Tibial artery (tissue), 4 donors: ENCODE data around the gene PSRC1.
"Not testable (repeated sequence)": the region's sequence is repeated elsewhere in the genome, so short reads cannot be mapped to it uniquely, and the experiment has no call there.

ENCODE experiments used
- DNase-seq, 2 donors: peaks; one replicate each; pipeline ENCODE4 v3.0.0-alpha.2; 2019
- H3K27ac ChIP-seq, 2 donors: fragments of 200-600 bp; sonication (generic) in 1 of 2; 1 replicate in 1 of 2; 2 replicates in 1 of 2; pipeline ENCODE4 v1.5.1; 2018 to 2019; ENCODE audit warnings: mild to moderate bottlenecking in 1 of 2
- H3K27me3 ChIP-seq, 2 donors: fragments of 200-600 bp; sonication (generic) in 1 of 2; one replicate each; pipeline versions ENCODE4 v1.5.1 to v1.6.0; 2016 to 2019
- H3K36me3 ChIP-seq, 3 donors: fragments of 200-600 bp; sonication (generic) in 2 of 3; one replicate each; pipeline ENCODE4 v1.5.1; 2016 to 2019; ENCODE audit warnings: mild to moderate bottlenecking in 2 of 3
- H3K4me1 ChIP-seq, 4 donors: fragments of 200-600 bp; sonication (generic) in 2 of 4; 1 replicate in 3 of 4; 2 replicates in 1 of 4; pipeline ENCODE4 v1.5.1; 2016 to 2019
- H3K4me3 ChIP-seq, 2 donors: fragments of 200-600 bp; sonication (generic) in 1 of 2; 1 replicate in 1 of 2; 2 replicates in 1 of 2; pipeline ENCODE4 v1.5.1; 2018 to 2019; ENCODE audit warnings: mild to moderate bottlenecking in 2 of 2
- H3K9me3 ChIP-seq, 3 donors: fragments of 200-600 bp; sonication (generic) in 1 of 3; one replicate each; pipeline ENCODE4 v1.5.1; 2016 to 2019
- CTCF ChIP-seq, 2 experiments: fragments of 200-600 bp in 1 of 2; fragments of 450-650 bp in 1 of 2; IDR thresholded peaks; one replicate each; pipeline ENCODE4 v1.5.1; 2017 to 2019; ENCODE audit warnings: antibody characterized with exemption in 2 of 2, mild to moderate bottlenecking in 1 of 2, moderate library complexity in 1 of 2
- intact Hi-C: fragments of 100-400 bp; cut with DNase I; formaldehyde crosslinking; loops from one replicate; pipeline ENCODE4 v1.15.0; 2023; ENCODE audit warnings: low total_unique reads

Gene PSRC1

GRCh38 chr1:109294481-109294880 lies 11.5 kb upstream of the PSRC1 start:
- H3K27me3 ChIP-seq: no peaks in the 10 kb centered on the region
- intact Hi-C loops: no loop called here
- no peak for TF ChIP-seq CTCF (IDR thresholded peaks at IDR 0.05)
- peaks cover 0 to 16% (median 13%) of the 10 kb centered on the region in 4 donors for H3K4me1 ChIP-seq
- H3K9me3 ChIP-seq: no peaks in the 10 kb centered on the region
- DNase-seq: no peak
- H3K4me3 ChIP-seq: no peak overlapping the region
- H3K36me3 ChIP-seq: no peaks in the 10 kb centered on the region
- H3K27ac ChIP-seq: no peak overlapping the region

- no peak for TF ChIP-seq CTCF (IDR thresholded peaks at IDR 0.05)
- Histone ChIP-seq H3K27me3 (no peaks in the 10 kb centered on the region), H3K4me1 (peaks cover 0 to 2% (median under 1%) of the 10 kb centered on the region in 4 donors), H3K36me3 (no peaks in the 10 kb centered on the region), H3K4me3 (no peak overlapping the region), H3K9me3 (no peaks in the 10 kb centered on the region), H3K27ac (no peak overlapping the region)
- DNase-seq: no peak
- intact Hi-C loops: no loop called here
These were observed 10.1 kb upstream of the PSRC1 start for GRCh38 chr1:109293026-109293425.

GRCh38 chr1:109292364-109292763 lies 9.4 kb upstream of the PSRC1 start:
- Histone ChIP-seq H3K4me3 (no peak overlapping the region), H3K36me3 (no peaks in the 10 kb centered on the region), H3K4me1 (no peaks in the 10 kb centered on the region), H3K27ac (no peak overlapping the region), H3K27me3 (no peaks in the 10 kb centered on the region), H3K9me3 (no peaks in the 10 kb centered on the region)
- intact Hi-C loops: no loop called here
- TF ChIP-seq CTCF (IDR thresholded peaks at IDR 0.05): no peak
- DNase-seq: no peak

DNA sequence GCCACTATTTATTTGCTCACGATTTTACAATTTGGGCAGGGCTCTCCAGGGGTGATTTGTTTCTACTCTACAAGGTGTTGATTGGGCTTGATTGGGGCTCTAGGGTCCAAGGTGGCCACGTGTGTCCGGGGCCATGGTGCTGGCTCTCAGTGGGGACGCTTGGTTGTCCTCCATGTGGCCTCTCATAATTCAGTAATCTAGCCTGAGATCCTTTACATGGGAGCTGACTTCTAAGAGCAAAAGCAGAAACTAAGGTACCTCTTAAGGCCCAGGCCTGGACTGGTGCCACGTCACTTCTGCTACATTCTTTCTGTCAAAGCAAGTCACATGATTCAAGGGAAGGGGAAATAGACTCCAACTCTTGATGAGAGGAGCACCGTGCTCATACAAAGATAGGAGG lies 8.1 kb upstream of the PSRC1 start:
- intact Hi-C loops: no loop called here
- DNase-seq: no peak
- TF ChIP-seq CTCF (IDR thresholded peaks at IDR 0.05): no peak
- no peaks in the 10 kb centered on the region for H3K4me1 ChIP-seq
- H3K27ac ChIP-seq: no peak overlapping the region
- H3K4me3 ChIP-seq: no peak overlapping the region
- no peaks in the 10 kb centered on the region for H3K9me3 ChIP-seq
- no peaks in the 10 kb centered on the region for H3K27me3 ChIP-seq
- H3K36me3 ChIP-seq: no peaks in the 10 kb centered on the region

GRCh38 chr1:109290137-109290536 lies 7.2 kb upstream of the PSRC1 start:
- intact Hi-C loops: no loop called here
- no peak for DNase-seq
- no peak for TF ChIP-seq CTCF (IDR thresholded peaks at IDR 0.05)

DNA sequence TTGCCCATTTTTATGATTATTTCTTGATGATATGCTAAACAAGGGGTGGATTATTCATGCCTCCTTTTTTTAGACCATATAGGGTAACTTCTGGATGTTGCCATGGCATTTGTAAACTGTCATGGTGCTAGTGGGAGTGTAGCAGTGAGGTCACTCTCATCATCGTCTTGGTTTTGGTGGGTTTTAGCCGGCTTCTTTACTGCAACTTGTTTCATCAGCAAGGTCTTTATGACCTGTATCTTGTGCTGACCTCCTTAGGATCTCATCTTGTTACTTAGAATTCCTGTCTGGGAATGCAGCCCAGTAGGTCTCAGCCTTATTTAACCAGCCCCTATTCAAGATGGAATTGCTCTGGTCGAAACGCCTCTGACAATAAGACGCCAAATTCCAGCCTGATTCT lies 3.8 kb upstream of the PSRC1 start:
- intact Hi-C loops: loop anchor here (10.0 kb wide), 2 partner anchors 68 to 1132 kb away; no protein-coding TSS in a partner anchor
- not testable (repeated sequence) for DNase-seq

More at GRCh38 chr1:109290137-109290536, 7.2 kb upstream of the PSRC1 start:
- no peak overlapping the region for H3K4me3 ChIP-seq
- H3K27ac ChIP-seq: no peak overlapping the region
- H3K4me1 ChIP-seq: no peaks in the 10 kb centered on the region
- H3K27me3 ChIP-seq: no peaks in the 10 kb centered on the region
- no peaks in the 10 kb centered on the region for H3K36me3 ChIP-seq
- H3K9me3 ChIP-seq: no peaks in the 10 kb centered on the region

More for the DNA sequence above, 3.8 kb upstream of the PSRC1 start:
- H3K4me3 ChIP-seq, H3K27me3 ChIP-seq, H3K9me3 ChIP-seq, H3K27ac ChIP-seq, H3K36me3 ChIP-seq: not testable (repeated sequence)
- peaks cover 0 to 19% (median 19%) of the 10 kb centered on the region in 4 donors for H3K4me1 ChIP-seq
